Superior temporal gyrus (tissue), 1 donor: ENCODE data around the gene RBM33.
"Not testable (repeated sequence)": the region's sequence is repeated elsewhere in the genome, so short reads cannot be mapped to it uniquely, and the experiment has no call there.

Source experiments
- DNase-seq: peaks from one replicate; pipeline ENCODE4 v3.0.0-alpha.2; 2016; ENCODE audit errors: extremely low spot score

The RBM33 gene

GRCh38 chr7:155690655-155691054, 46.2 kb downstream of the RBM33 start:
- not testable (repeated sequence) for DNase-seq

- no peak for DNase-seq
Observed at GRCh38 chr7:155692317-155692716, 47.9 kb downstream of the RBM33 start.

GRCh38 chr7:155693826-155694225, 49.4 kb downstream of the RBM33 start:
- DNase-seq: no peak

- no peak for DNase-seq
Observed at GRCh38 chr7:155694851-155695250, 50.4 kb downstream of the RBM33 start.

GRCh38 chr7:155696747-155697146, 52.3 kb downstream of the RBM33 start:
- no peak for DNase-seq

- no peak for DNase-seq
Observed at GRCh38 chr7:155698633-155699032, 54.2 kb downstream of the RBM33 start.

GRCh38 chr7:155699180-155699579, 54.7 kb downstream of the RBM33 start:
- no peak for DNase-seq

GRCh38 chr7:155700847-155701246, 56.4 kb downstream of the RBM33 start:
- DNase-seq: no peak

GRCh38 chr7:155701972-155702544, 57.6 kb downstream of the RBM33 start:
- DNase-seq: no peak

- no peak for DNase-seq
Observed at GRCh38 chr7:155702616-155703015, 58.2 kb downstream of the RBM33 start.

GRCh38 chr7:155705623-155706360, 61.3 kb downstream of the RBM33 start:
- DNase-seq: no peak

- DNase-seq: no peak
Observed at GRCh38 chr7:155706376-155706775, 61.9 kb downstream of the RBM33 start.

- no peak for DNase-seq
Observed at GRCh38 chr7:155709453-155709852, 65.0 kb downstream of the RBM33 start.

GRCh38 chr7:155710031-155710430, 65.6 kb downstream of the RBM33 start:
- DNase-seq: no peak

GRCh38 chr7:155710530-155710929, 66.1 kb downstream of the RBM33 start:
- DNase-seq: no peak

- no peak for DNase-seq
Observed at GRCh38 chr7:155711081-155711480, 66.6 kb downstream of the RBM33 start.

GRCh38 chr7:155713384-155713783, 68.9 kb downstream of the RBM33 start:
- no peak for DNase-seq

GRCh38 chr7:155714702-155715101, 70.2 kb downstream of the RBM33 start:
- DNase-seq: no peak

GRCh38 chr7:155715111-155715805, 70.8 kb downstream of the RBM33 start:
- DNase-seq: no peak

GRCh38 chr7:155717010-155717744, 72.7 kb downstream of the RBM33 start:
- no peak for DNase-seq

- DNase-seq: no peak
Observed at GRCh38 chr7:155721056-155721455, 76.6 kb downstream of the RBM33 start.

- DNase-seq: no peak
Observed at GRCh38 chr7:155722118-155722517, 77.7 kb downstream of the RBM33 start.
